ENCODE measurements around the gene HDAC11.

GRCh38 chr3:13491206-13491974 lies 11.3 kb downstream of the HDAC11 start:
- no peak for TF ChIP-seq NFE2L2 (IDR thresholded peaks at IDR 0.05; ENCODE audit: low read depth, low read length)
- TF ChIP-seq CTCF (conservative IDR thresholded peaks at IDR 0.05; ENCODE audit: low read depth, low read length), result no peak
- no peak for TF ChIP-seq POLR2A (IDR thresholded peaks at IDR 0.05; ENCODE audit: low read depth, low read length)
- TF ChIP-seq RAD21 (IDR thresholded peaks at IDR 0.05; ENCODE audit: low read length), result no peak
- no peak for TF ChIP-seq SMC3 (IDR thresholded peaks at IDR 0.05; ENCODE audit: low read depth, low read length)
- TF ChIP-seq USF2 (IDR thresholded peaks at IDR 0.05; ENCODE audit: low read depth, low read length), result no peak
- TF ChIP-seq CEBPB (IDR thresholded peaks at IDR 0.05; ENCODE audit: low read depth, low read length), result no peak
- TF ChIP-seq MXI1 (IDR thresholded peaks at IDR 0.05; ENCODE audit: borderline replicate concordance, low read depth, low read length), result no peak
- no peak for TF ChIP-seq CHD1 (IDR thresholded peaks at IDR 0.05; ENCODE audit: low read depth, low read length)
- no peak for TF ChIP-seq ELK1 (IDR thresholded peaks at IDR 0.05; ENCODE audit: borderline replicate concordance, low read depth, low read length)
- no peak for TF ChIP-seq RCOR1 (IDR thresholded peaks at IDR 0.05; ENCODE audit: insufficient replicate concordance, low read length)
- TF ChIP-seq FOS (IDR thresholded peaks at IDR 0.05; ENCODE audit: low read depth, low read length), result no peak
- TF ChIP-seq BHLHE40 (IDR thresholded peaks at IDR 0.05; ENCODE audit: low read depth, low read length), result no peak

Data from IMR-90 (cell line).